Endothelial cell of umbilical vein (primary cell): ENCODE measurements around the gene CHCHD10. TPM values are rescaled to one million over a fixed set of nuclear protein-coding genes. Genes with fewer than 3 reads are reported as not detected.

Experiments used
- BruUV-seq: library from RNA; stranded (reverse); fragments of 400-500 nt; replicated peaks from 2 replicates; lab custom pipeline; 2021; lab: Mats Ljungman, UMichigan
- CTCF ChIA-PET: fragments of 300-600, 350-600 bp; sonication (Branson Sonifier 250); formaldehyde crosslinking; loops from one replicate; lab custom pipeline; 2021; ENCODE audit warnings: antibody characterized with exemption, inconsistent platforms; lab: Charles Lee
- POLR2A ChIA-PET: fragments of 300-600, 350-600 bp; sonication (Branson Sonifier 250); formaldehyde crosslinking; loops from one replicate; lab custom pipeline; 2021; ENCODE audit warnings: antibody characterized with exemption, inconsistent platforms; lab: Charles Lee
- DNase-seq: peaks from one replicate; pipeline ENCODE4 v3.0.0-alpha.2; 2011; ENCODE audit warnings: low read depth, low spot score
- FAIRE-seq: peaks from 2 replicates; lab custom pipeline; 2011; peaks lifted over from hg19 to GRCh38; lab: Jason Lieb, UNC
- H2AFZ ChIP-seq: 2 replicates; pipeline ENCODE4 v1.6.0; 2012; ENCODE audit warnings: low read depth, low read length, control low read depth, inconsistent platforms
- H3K27ac ChIP-seq: 2 replicates; pipeline ENCODE4 v1.5.1; 2011; ENCODE audit warnings: low read depth, mild to moderate bottlenecking, control low read depth, low read length, moderate library complexity; ENCODE audit not compliant: insufficient read depth
- H3K27me3 ChIP-seq, 2 experiments: 2 replicates each; pipeline versions ENCODE4 v1.6.0 to v1.6.1; 2011; ENCODE audit warnings: low read length in 2 of 2, mixed read lengths in 1 of 2; ENCODE audit not compliant: control insufficient read depth in 2 of 2, insufficient read depth in 2 of 2
- H3K36me3 ChIP-seq, 2 experiments: 2 replicates in 1 of 2; 3 replicates in 1 of 2; pipeline ENCODE4 v1.5.1; 2011; ENCODE audit warnings: low read length in 2 of 2, mild to moderate bottlenecking in 1 of 2, moderate library complexity in 1 of 2; ENCODE audit not compliant: control insufficient read depth in 2 of 2, insufficient read depth in 2 of 2; ENCODE audit errors: extremely low read depth in 1 of 2
- H3K4me1 ChIP-seq: 3 replicates; pipeline ENCODE4 v1.5.1; 2011; ENCODE audit warnings: mild to moderate bottlenecking, low read length; ENCODE audit not compliant: control insufficient read depth, insufficient read depth; ENCODE audit errors: extremely low read depth
- H3K4me2 ChIP-seq: 2 replicates; pipeline ENCODE4 v1.6.1; 2011; ENCODE audit warnings: low read length, control low read depth, mixed read lengths; ENCODE audit not compliant: insufficient read depth
- H3K4me3 ChIP-seq, 3 experiments: fragments of 200-600 bp in 1 of 3; sonication (generic), shearing (Covaris generic) in 1 of 3; replicated peaks in 1 of 3; 2 replicates each; pipeline ENCODE4 v1.5.1; 2011 to 2016; ENCODE audit warnings: control low read depth in 3 of 3, low read length in 3 of 3, mild to moderate bottlenecking in 2 of 3, inconsistent platforms in 1 of 3, low read depth in 1 of 3, moderate library complexity in 1 of 3; ENCODE audit not compliant: insufficient read depth in 1 of 3
- H3K79me2 ChIP-seq: 2 replicates; pipeline ENCODE4 v1.6.0; 2012; ENCODE audit warnings: low read length, inconsistent platforms; ENCODE audit not compliant: control insufficient read depth, insufficient read depth
- H3K9ac ChIP-seq: replicated peaks from 2 replicates; pipeline ENCODE3; 2011; ENCODE audit warnings: low read length, control low read depth; ENCODE audit not compliant: insufficient read depth; ENCODE audit errors: extremely low read depth
- H3K9me1 ChIP-seq: replicated peaks from 3 replicates; pipeline ENCODE4 v1.6.0; 2011; ENCODE audit warnings: mild to moderate bottlenecking, low read length; ENCODE audit not compliant: control insufficient read depth, insufficient read depth; ENCODE audit errors: extremely low read depth
- H3K9me3 ChIP-seq: replicated peaks from 2 replicates; pipeline ENCODE4 v1.5.1; 2012; ENCODE audit warnings: low read length, inconsistent platforms; ENCODE audit not compliant: control insufficient read depth, insufficient read depth
- H4K20me1 ChIP-seq: replicated peaks from 2 replicates; pipeline ENCODE3; 2011; ENCODE audit warnings: mild to moderate bottlenecking, low read length; ENCODE audit not compliant: control insufficient read depth, insufficient read depth; ENCODE audit errors: extremely low read depth
- EZH2 ChIP-seq: IDR thresholded peaks from 2 replicates; pipeline ENCODE4 v1.6.1; 2012; ENCODE audit warnings: borderline replicate concordance, low read depth, mild to moderate bottlenecking, moderate library complexity, low read length, inconsistent platforms; ENCODE audit not compliant: severe bottlenecking
- FOS ChIP-seq: IDR thresholded peaks from 2 replicates; pipeline ENCODE4 v1.6.1; 2011; ENCODE audit warnings: mild to moderate bottlenecking, low read length, moderate library complexity, borderline replicate concordance; ENCODE audit not compliant: insufficient read depth
- GATA2 ChIP-seq: IDR thresholded peaks from 2 replicates; pipeline ENCODE4 v1.7.0; 2011; ENCODE audit warnings: low read depth, mild to moderate bottlenecking, moderate library complexity, mixed read lengths, low read length; ENCODE audit not compliant: insufficient read length, insufficient read depth
- JUN ChIP-seq: IDR thresholded peaks from 2 replicates; pipeline ENCODE4 v1.6.1; 2011; ENCODE audit warnings: borderline replicate concordance, low read depth; ENCODE audit not compliant: insufficient read length, insufficient read depth
- MYC ChIP-seq: IDR thresholded peaks from one replicate; pipeline ENCODE4 v1.6.1; 2011; ENCODE audit warnings: mild to moderate bottlenecking, low read depth, low read length
- POLR2A ChIP-seq: IDR thresholded peaks from 2 replicates; pipeline ENCODE4 v1.6.1; 2012; ENCODE audit warnings: low read depth, mild to moderate bottlenecking, control low read depth, low read length
- POLR2AphosphoS5 ChIP-seq: IDR thresholded peaks from 2 replicates; pipeline ENCODE4 v1.6.1; 2012; ENCODE audit warnings: low read depth, mild to moderate bottlenecking, control low read depth, low read length, moderate library complexity; ENCODE audit not compliant: insufficient read depth
- dilution Hi-C: fragments of 300-500 bp; cut with MboI; formaldehyde crosslinking; loops from one replicate; pipeline ENCODE4 v1.15.0; 2019; ENCODE audit warnings: low sequenced_read_pairs; ENCODE audit not compliant: extremely low pct_ligation_motif_present
- intact Hi-C: fragments of 100-400 bp; cut with micrococcal nuclease; formaldehyde crosslinking; loops from one replicate; pipeline ENCODE4 v1.10.0; 2022
- polyA plus RNA-seq, 4 experiments: library from polyadenylated mRNA; depleted of rRNA in 3 of 4; stranded (reverse) in 3 of 4; unstranded in 1 of 4; fragments of >200 nt; gene quantifications; 2 replicates each; pipeline versions ENCODE4 v1.2.1 to v1.2.3, GENCODE V29; 2011 to 2012; ENCODE audit warnings: missing spikeins in 1 of 4
- total RNA-seq: library from RNA; stranded (reverse); gene quantifications from 2 replicates; pipeline ENCODE4 v1.2.3, GENCODE V29; 2021
- TF ChIP-seq, protein P1 (sequence below): IDR thresholded peaks from 2 replicates; pipeline ENCODE4 v1.6.1; 2011; ENCODE audit not compliant: insufficient read depth, insufficient read length
- TF ChIP-seq, protein P2 (sequence below), 2 donors: IDR thresholded peaks; 1 replicate in 1 of 2; 2 replicates in 1 of 2; pipeline ENCODE4 v1.5.1; 2011; ENCODE audit warnings: low read length in 2 of 2, mild to moderate bottlenecking in 2 of 2, moderate library complexity in 2 of 2, control low read depth in 1 of 2, inconsistent platforms in 1 of 2, low read depth in 1 of 2; ENCODE audit not compliant: insufficient read depth in 1 of 2; ENCODE audit errors: extremely low read depth in 1 of 2

CHCHD10 gene
- total and polyA plus RNA-seq, 2 donors (not counting 3 experiments of a cell fraction or from before 2014, with no cell fraction given), result 28.1 to 75.6 TPM

- ChIA-PET CTCF (interaction anchor here (1.0 to 3.3 kb wide), 5 partner anchors 8 to 82 kb away, joined by 3 to 27 read pairs (median 5); partner anchors contain the start of genes SLC2A11 and SMARCB1), POLR2A (no interaction called here)
- intact Hi-C loops, result no loop called here
Measured at GRCh38 chr22:23774922-23775436, 7.2 kb upstream of the CHCHD10 start.

More at GRCh38 chr22:23774922-23775436, 7.2 kb upstream of the CHCHD10 start:
- no TSS peak for BruUV-seq
- dilution Hi-C loops, result no loop called here
- Histone ChIP-seq H3K4me1 (peaks cover 9% of the 10 kb centered on the region), H3K9me3 (no peaks in the 10 kb centered on the region), H3K27me3 (no peaks in the 10 kb centered on the region), H3K9me1 (no peaks in the 10 kb centered on the region), H3K79me2 (no peaks in the 10 kb centered on the region), H3K9ac (no peak overlapping the region), H3K4me2 (no peak overlapping the region), H4K20me1 (no peaks in the 10 kb centered on the region), H3K27ac (no peak overlapping the region), H3K36me3 (no peaks in the 10 kb centered on the region), H2AFZ (no peak overlapping the region), H3K4me3 (no peak overlapping the region)
- FAIRE-seq (no peak), DNase-seq (no peak)
- no peak for TF ChIP-seq GATA2
- TF ChIP-seq EZH2, result no peak
- no peak for TF ChIP-seq MYC
- TF ChIP-seq, protein P1, sequence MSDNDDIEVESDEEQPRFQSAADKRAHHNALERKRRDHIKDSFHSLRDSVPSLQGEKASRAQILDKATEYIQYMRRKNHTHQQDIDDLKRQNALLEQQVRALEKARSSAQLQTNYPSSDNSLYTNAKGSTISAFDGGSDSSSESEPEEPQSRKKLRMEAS, result no peak
- TF ChIP-seq POLR2AphosphoS5, result no peak
- no peak for TF ChIP-seq POLR2A
- TF ChIP-seq, protein P2, sequence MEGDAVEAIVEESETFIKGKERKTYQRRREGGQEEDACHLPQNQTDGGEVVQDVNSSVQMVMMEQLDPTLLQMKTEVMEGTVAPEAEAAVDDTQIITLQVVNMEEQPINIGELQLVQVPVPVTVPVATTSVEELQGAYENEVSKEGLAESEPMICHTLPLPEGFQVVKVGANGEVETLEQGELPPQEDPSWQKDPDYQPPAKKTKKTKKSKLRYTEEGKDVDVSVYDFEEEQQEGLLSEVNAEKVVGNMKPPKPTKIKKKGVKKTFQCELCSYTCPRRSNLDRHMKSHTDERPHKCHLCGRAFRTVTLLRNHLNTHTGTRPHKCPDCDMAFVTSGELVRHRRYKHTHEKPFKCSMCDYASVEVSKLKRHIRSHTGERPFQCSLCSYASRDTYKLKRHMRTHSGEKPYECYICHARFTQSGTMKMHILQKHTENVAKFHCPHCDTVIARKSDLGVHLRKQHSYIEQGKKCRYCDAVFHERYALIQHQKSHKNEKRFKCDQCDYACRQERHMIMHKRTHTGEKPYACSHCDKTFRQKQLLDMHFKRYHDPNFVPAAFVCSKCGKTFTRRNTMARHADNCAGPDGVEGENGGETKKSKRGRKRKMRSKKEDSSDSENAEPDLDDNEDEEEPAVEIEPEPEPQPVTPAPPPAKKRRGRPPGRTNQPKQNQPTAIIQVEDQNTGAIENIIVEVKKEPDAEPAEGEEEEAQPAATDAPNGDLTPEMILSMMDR (IDR thresholded peaks at IDR 0.05; ENCODE audit: extremely low read depth in 1 of 2, insufficient read depth in 1 of 2, low read depth in 1 of 2, low read length in 2 of 2), result no peak
- TF ChIP-seq FOS, result no peak
- TF ChIP-seq JUN, result no peak
